Ishikawa (cell line): ENCODE measurements around the gene NDUFS3.

Source experiments
- CEBPB ChIP-seq: IDR thresholded peaks from 2 replicates; pipeline ENCODE4 v1.6.1; 2012
- CREB1 ChIP-seq: IDR thresholded peaks from 2 replicates; pipeline ENCODE4 v1.6.1; 2012; ENCODE audit warnings: low read depth
- EGR1 ChIP-seq: IDR thresholded peaks from 2 replicates; pipeline ENCODE4 v1.6.1; 2012
- EP300 ChIP-seq: IDR thresholded peaks from 2 replicates; pipeline ENCODE4 v1.6.1; 2012; ENCODE audit warnings: borderline replicate concordance
- FOXM1 ChIP-seq: IDR thresholded peaks from 2 replicates; pipeline ENCODE4 v1.6.1; 2012; ENCODE audit warnings: low read depth, borderline replicate concordance
- MAX ChIP-seq: IDR thresholded peaks from 2 replicates; pipeline ENCODE4 v1.6.1; 2012
- NFIC ChIP-seq: IDR thresholded peaks from 2 replicates; pipeline ENCODE4 v1.6.1; 2012
- RAD21 ChIP-seq: IDR thresholded peaks from 2 replicates; pipeline ENCODE4 v1.6.1; 2012; ENCODE audit warnings: low read depth
- REST ChIP-seq: IDR thresholded peaks from 2 replicates; pipeline ENCODE4 v1.6.1; 2012; ENCODE audit warnings: low read depth, mild to moderate bottlenecking
- TAF1 ChIP-seq: IDR thresholded peaks from 2 replicates; pipeline ENCODE4 v1.6.1; 2012; ENCODE audit warnings: low read depth, mild to moderate bottlenecking
- TCF12 ChIP-seq: IDR thresholded peaks from 2 replicates; pipeline ENCODE4 v1.6.1; 2012; ENCODE audit warnings: low read depth
- TEAD4 ChIP-seq: IDR thresholded peaks from 2 replicates; pipeline ENCODE4 v1.6.1; 2012
- USF1 ChIP-seq: IDR thresholded peaks from 2 replicates; pipeline ENCODE4 v1.6.1; 2012
- YY1 ChIP-seq: IDR thresholded peaks from 2 replicates; pipeline ENCODE4 v1.6.1; 2012; ENCODE audit warnings: low read depth
- ZBTB7A ChIP-seq: IDR thresholded peaks from 2 replicates; pipeline ENCODE4 v1.6.1; 2012; ENCODE audit warnings: low read depth

Gene NDUFS3

GRCh38 chr11:47533690-47534151 lies 45.2 kb upstream of the NDUFS3 start:
- TF ChIP-seq CEBPB (peak; percentile 23; the same call in 1 of the 2 replicates), CREB1 (no peak), MAX (no peak)

- TF ChIP-seq NFIC: no peak
- no peak for TF ChIP-seq CEBPB
- TF ChIP-seq MAX: no peak
- TF ChIP-seq RAD21: no peak
- TF ChIP-seq ZBTB7A: no peak
- TF ChIP-seq YY1: no peak
- TF ChIP-seq FOXM1: no peak
- TF ChIP-seq EP300: no peak
- TF ChIP-seq TEAD4: no peak
- no peak for TF ChIP-seq EGR1
- TF ChIP-seq USF1: no peak
- no peak for TF ChIP-seq CREB1
- no peak for TF ChIP-seq TAF1
Measured at GRCh38 chr11:47534704-47535251, 44.1 kb upstream of the NDUFS3 start.

GRCh38 chr11:47536915-47537314 lies 42.0 kb upstream of the NDUFS3 start:
- no peak for TF ChIP-seq USF1
- no peak for TF ChIP-seq FOXM1
- no peak for TF ChIP-seq NFIC
- no peak for TF ChIP-seq MAX
- TF ChIP-seq TEAD4: no peak
- no peak for TF ChIP-seq REST
- TF ChIP-seq CEBPB: no peak
- no peak for TF ChIP-seq RAD21
- TF ChIP-seq TCF12: no peak
- no peak for TF ChIP-seq YY1

GRCh38 chr11:47538741-47539565 lies 39.9 kb upstream of the NDUFS3 start:
- TF ChIP-seq YY1: 0 out of 2 replicates have a peak, but pooled peaks have one; percentile 21
- no peak for TF ChIP-seq CEBPB
- TF ChIP-seq TAF1: no peak
- no peak for TF ChIP-seq EGR1
- 0 out of 2 replicates have a peak, but pooled peaks have one; percentile 16 for TF ChIP-seq TEAD4
- TF ChIP-seq REST: no peak
- TF ChIP-seq NFIC: peak; percentile 46
- TF ChIP-seq FOXM1: no peak
- no peak for TF ChIP-seq USF1
- no peak for TF ChIP-seq MAX
- no peak for TF ChIP-seq RAD21
- TF ChIP-seq TCF12: no peak
- TF ChIP-seq CREB1: no peak
- TF ChIP-seq ZBTB7A: no peak
- TF ChIP-seq EP300: no peak

- TF ChIP-seq CEBPB (no peak), RAD21 (no peak), EP300 (no peak), FOXM1 (no peak), ZBTB7A (no peak)
Measured at GRCh38 chr11:47539681-47540039, 39.2 kb upstream of the NDUFS3 start.
